HEK293 (cell line): ENCODE results near the gene MISFA.
"Not testable (repeated sequence)": the region's sequence is repeated elsewhere in the genome, so short reads cannot be mapped to it uniquely, and the experiment has no call there.

Source experiments
- CTCF ChIA-PET: fragments of 350-600 bp; formaldehyde crosslinking; extraction: SDS; loops from one replicate; lab custom pipeline; 2021; ENCODE audit warnings: antibody characterized with exemption; lab: Yijun Ruan, JAX
- POLR2A ChIA-PET: fragments of 300-600 bp; formaldehyde crosslinking; extraction: SDS; loops from one replicate; lab custom pipeline; 2020; ENCODE audit warnings: antibody characterized with exemption, inconsistent platforms; lab: Yijun Ruan, JAX
- H3K27ac ChIP-seq: fragments of 200-500 bp; sonication (Bioruptor generic); 2 replicates; pipeline ENCODE4 v1.5.1; 2014; ENCODE audit warnings: low read depth, low read length, control low read depth, inconsistent platforms; ENCODE audit errors: extremely low read depth
- H3K36me3 ChIP-seq, 2 experiments: fragments of 200-500 bp in 1 of 2; sonication (Bioruptor generic) in 1 of 2; 1 replicate in 1 of 2; 2 replicates in 1 of 2; pipeline ENCODE4 v1.5.1; 2014 to 2017; ENCODE audit warnings: inconsistent platforms in 2 of 2, low read length in 2 of 2; ENCODE audit not compliant: control insufficient read depth in 2 of 2, insufficient read depth in 1 of 2
- H3K4me1 ChIP-seq: fragments of 200-500 bp; sonication (Bioruptor generic); 2 replicates; pipeline ENCODE4 v1.5.1; 2014; ENCODE audit warnings: mild to moderate bottlenecking, low read length, inconsistent platforms; ENCODE audit not compliant: control insufficient read depth, insufficient read depth
- H3K4me3 ChIP-seq: 2 replicates; pipeline ENCODE4 v1.5.1; 2011; ENCODE audit warnings: low read depth, mild to moderate bottlenecking, control low read depth, low read length, moderate library complexity
- H3K9me3 ChIP-seq: fragments of 200-500 bp; sonication (Bioruptor generic); 2 replicates; pipeline ENCODE4 v1.5.1; 2014; ENCODE audit warnings: low read depth, low read length, inconsistent platforms; ENCODE audit not compliant: control insufficient read depth, insufficient read depth
- CTCF ChIP-seq: fragments of 450-650 bp; formaldehyde crosslinking; IDR thresholded peaks from 2 replicates; pipeline ENCODE4 v1.5.1; 2016; ENCODE audit warnings: missing biosample characterization, missing genetic modification characterization
- IKZF3 ChIP-seq: fragments of 450-650 bp; IDR thresholded peaks from 2 replicates; pipeline ENCODE4 v1.5.0; 2018; ENCODE audit warnings: missing biosample characterization, mild to moderate bottlenecking, missing genetic modification characterization, moderate library complexity
- SETDB1 ChIP-seq: IDR thresholded peaks from one replicate; pipeline ENCODE4 v1.6.1; 2017; ENCODE audit warnings: mild to moderate bottlenecking, low read length, moderate library complexity, mixed read lengths; ENCODE audit not compliant: insufficient read length
- TRIM28 ChIP-seq: IDR thresholded peaks from 2 replicates; pipeline ENCODE4 v1.6.1; 2011; ENCODE audit warnings: low read length, control low read depth, borderline replicate concordance
- ZBTB48 ChIP-seq: fragments of 450-650 bp; formaldehyde crosslinking; IDR thresholded peaks from 2 replicates; pipeline ENCODE4 v1.5.1; 2016; ENCODE audit warnings: missing biosample characterization, missing genetic modification characterization
- ZFHX2 ChIP-seq: fragments of 450-650 bp; formaldehyde crosslinking; conservative IDR thresholded peaks from 2 replicates; pipeline ENCODE4 v1.5.1; 2016; ENCODE audit warnings: missing biosample characterization, missing genetic modification characterization
- ZNF121 ChIP-seq: fragments of 450-650 bp; formaldehyde crosslinking; IDR thresholded peaks from 2 replicates; pipeline ENCODE4 v1.5.1; 2016; ENCODE audit warnings: missing biosample characterization, missing genetic modification characterization
- ZNF423 ChIP-seq: fragments of 450-650 bp; formaldehyde crosslinking; IDR thresholded peaks from 2 replicates; pipeline ENCODE4 v1.5.1; 2016; ENCODE audit warnings: missing biosample characterization, missing genetic modification characterization
- ZNF513 ChIP-seq: fragments of 450-650 bp; IDR thresholded peaks from 2 replicates; pipeline ENCODE4 v1.5.1; 2018; ENCODE audit warnings: missing biosample characterization, missing genetic modification characterization
- ZNF654 ChIP-seq: fragments of 450-650 bp; formaldehyde crosslinking; IDR thresholded peaks from 2 replicates; pipeline ENCODE4 v1.5.1; 2016; ENCODE audit warnings: low read depth, missing biosample characterization, missing genetic modification characterization
- ZNF701 ChIP-seq: fragments of 450-650 bp; formaldehyde crosslinking; IDR thresholded peaks from 2 replicates; pipeline ENCODE4 v1.5.1; 2016; ENCODE audit warnings: missing biosample characterization, missing genetic modification characterization
- TF ChIP-seq, protein P1 (sequence below): fragments of 450-650 bp; formaldehyde crosslinking; IDR thresholded peaks from 2 replicates; pipeline ENCODE4 v1.5.1; 2017; ENCODE audit warnings: missing biosample characterization, mild to moderate bottlenecking, missing genetic modification characterization, moderate library complexity

The MISFA gene

DNA sequence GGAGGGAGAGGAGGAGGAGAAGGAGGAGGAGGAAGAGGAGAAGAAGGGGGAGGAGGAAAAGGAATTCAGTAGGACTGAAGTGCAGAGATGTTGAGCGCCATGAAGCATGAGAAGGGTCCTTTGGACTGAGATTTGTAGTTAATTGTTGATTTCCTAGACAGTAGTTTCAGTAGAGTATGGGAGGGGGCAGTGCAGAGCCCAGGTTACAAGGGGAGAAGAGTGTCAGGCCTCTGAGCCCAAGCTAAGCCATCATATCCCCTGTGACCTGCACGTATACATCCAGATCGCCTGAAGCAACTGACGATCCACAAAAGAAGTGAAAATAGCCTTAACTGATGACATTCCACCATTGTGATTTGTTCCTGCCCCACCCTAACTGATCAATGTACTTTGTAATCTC is 43.4 kb downstream of the MISFA start:
- TF ChIP-seq ZNF513, result peak; percentile 36; the same call in 1 of the 2 replicates
- H3K27ac ChIP-seq, CTCF ChIA-PET, POLR2A ChIA-PET, H3K4me1 ChIP-seq, H3K9me3 ChIP-seq, H3K4me3 ChIP-seq, H3K36me3 ChIP-seq: not testable (repeated sequence)

GRCh38 chr11:18650353-18650752 is 50.8 kb downstream of the MISFA start:
- POLR2A ChIA-PET, result no interaction called here

DNA sequence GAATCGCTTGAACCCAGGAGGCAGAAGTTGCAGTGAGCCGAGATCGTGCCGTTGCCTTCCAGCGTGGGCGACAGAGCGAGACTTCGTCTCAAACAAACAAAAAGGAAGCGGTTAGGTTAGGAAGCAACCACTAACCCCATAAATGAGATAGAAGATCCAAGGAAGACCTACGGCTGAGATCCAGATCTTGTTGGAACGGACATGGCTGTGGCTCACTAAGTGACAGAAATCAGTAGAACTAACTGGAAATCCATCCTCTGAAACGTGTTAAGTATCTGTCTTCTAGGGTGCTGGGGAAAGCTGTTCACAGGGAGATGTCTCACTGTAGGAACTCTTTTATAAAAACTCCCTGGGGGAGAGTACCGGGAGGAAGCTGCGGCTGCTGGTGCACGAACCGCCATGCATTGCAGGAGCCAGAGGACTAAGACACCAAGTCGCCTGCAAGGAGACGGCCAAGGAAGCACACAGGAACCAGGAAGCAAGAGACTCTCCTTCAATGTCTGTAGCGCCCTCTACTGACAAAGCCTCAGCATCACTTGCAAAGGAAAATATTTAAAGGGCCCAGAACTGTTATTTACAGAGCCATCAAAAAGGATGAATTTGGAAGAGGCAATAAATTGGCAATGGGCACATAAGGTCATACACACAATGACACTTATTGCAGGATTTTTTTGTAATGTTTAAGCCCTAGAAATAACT is 51.4 kb downstream of the MISFA start:
- H3K27ac ChIP-seq, result no peak overlapping the region
- ChIA-PET CTCF (interaction anchor here (0.6 to 4.6 kb wide), 22 partner anchors 11 to 1225 kb away, joined by 3 to 24 read pairs (median 5); partner anchors contain the start of gene SPTY2D1), POLR2A (interaction anchor here (1.1 kb wide), 1 partner anchor 17 kb away, joined by 4 read pairs; the partner anchor contains the start of gene SPTY2D1)
- no peaks in the 10 kb centered on the region for H3K9me3 ChIP-seq
- no peaks in the 10 kb centered on the region for H3K4me1 ChIP-seq
- TF ChIP-seq, protein P1, sequence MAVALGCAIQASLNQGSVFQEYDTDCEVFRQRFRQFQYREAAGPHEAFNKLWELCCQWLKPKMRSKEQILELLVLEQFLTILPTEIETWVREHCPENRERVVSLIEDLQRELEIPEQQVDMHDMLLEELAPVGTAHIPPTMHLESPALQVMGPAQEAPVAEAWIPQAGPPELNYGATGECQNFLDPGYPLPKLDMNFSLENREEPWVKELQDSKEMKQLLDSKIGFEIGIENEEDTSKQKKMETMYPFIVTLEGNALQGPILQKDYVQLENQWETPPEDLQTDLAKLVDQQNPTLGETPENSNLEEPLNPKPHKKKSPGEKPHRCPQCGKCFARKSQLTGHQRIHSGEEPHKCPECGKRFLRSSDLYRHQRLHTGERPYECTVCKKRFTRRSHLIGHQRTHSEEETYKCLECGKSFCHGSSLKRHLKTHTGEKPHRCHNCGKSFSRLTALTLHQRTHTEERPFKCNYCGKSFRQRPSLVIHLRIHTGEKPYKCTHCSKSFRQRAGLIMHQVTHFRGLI (tag by site-specific recombination), result no peak
- TF ChIP-seq ZNF121 (tag by site-specific recombination) (no peak), CTCF (tag by site-specific recombination) (peak; percentile 41; the same call in 1 of the 2 replicates), ZNF654 (tag by site-specific recombination) (peak; percentile 84), SETDB1 (peak; percentile 56)
- H3K4me3 ChIP-seq, result no peak overlapping the region
- H3K36me3 ChIP-seq, result no peaks in the 10 kb centered on the region

More at GRCh38 chr11:18650353-18650752, 50.8 kb downstream of the MISFA start:
- Histone ChIP-seq H3K4me3 (no peak overlapping the region), H3K4me1 (no peaks in the 10 kb centered on the region), H3K36me3 (no peaks in the 10 kb centered on the region), H3K27ac (no peak overlapping the region), H3K9me3 (no peaks in the 10 kb centered on the region)
- CTCF ChIA-PET, result interaction anchor here (0.6 to 4.6 kb wide), 15 partner anchors 10 to 1226 kb away, joined by 3 to 24 read pairs (median 5); partner anchors contain the start of gene SPTY2D1
- TF ChIP-seq IKZF3 (tag by site-specific recombination) (no peak), ZNF701 (no peak), ZNF423 (no peak), ZFHX2 (tag by site-specific recombination) (no peak), TRIM28 (no peak), ZBTB48 (no peak)
